Stimulated activated CD4-positive, alpha-beta T cell treated with anti-CD3 and anti-CD28 coated beads, Interleukin-2, amount 100 ng/mL, for 4 hours (primary cell): ENCODE measurements around the gene CGB7.
"Not testable (repeated sequence)": the region's sequence is repeated elsewhere in the genome, so short reads cannot be mapped to it uniquely, and the experiment has no call there.

ENCODE experiments used
- DNase-seq: peaks from one replicate; pipeline ENCODE4 v3.0.0-alpha.2; 2020; ENCODE audit warnings: low read depth

CGB7 gene

GRCh38 chr19:49057636-49058234 is at the start of gene CGB7:
Gene CGB7 (minus strand): TSS chr19:49057749. CDS start chr19:49055375, 2,374 bp downstream.
- DNase-seq, result no peak

- DNase-seq, result peak; percentile 52
Observed at GRCh38 chr19:49106648-49107135, 49.1 kb upstream of the CGB7 start.

- DNase-seq, result no peak
Observed at GRCh38 chr19:49104229-49104864, 46.8 kb upstream of the CGB7 start.

GRCh38 chr19:49103331-49104085 is 46.0 kb upstream of the CGB7 start:
- no peak for DNase-seq

GRCh38 chr19:49102303-49102702 is 44.8 kb upstream of the CGB7 start:
- no peak for DNase-seq

GRCh38 chr19:49101160-49101559 is 43.6 kb upstream of the CGB7 start:
- DNase-seq, result no peak

GRCh38 chr19:49098795-49099194 is 41.2 kb upstream of the CGB7 start:
- no peak for DNase-seq

- DNase-seq, result peak; percentile 57
Observed at GRCh38 chr19:49097453-49098288, 40.1 kb upstream of the CGB7 start.

- DNase-seq, result no peak
Observed at GRCh38 chr19:49094505-49095482, 37.2 kb upstream of the CGB7 start.

- no peak for DNase-seq
Observed at GRCh38 chr19:49092686-49093085, 35.1 kb upstream of the CGB7 start.

- no peak for DNase-seq
Observed at GRCh38 chr19:49091391-49092038, 34.0 kb upstream of the CGB7 start.

GRCh38 chr19:49086296-49086695 is 28.7 kb upstream of the CGB7 start:
- no peak for DNase-seq

- DNase-seq, result no peak
Observed at GRCh38 chr19:49085868-49086232, 28.3 kb upstream of the CGB7 start.

- DNase-seq, result peak; percentile 99
Observed at GRCh38 chr19:49085020-49085867, 27.7 kb upstream of the CGB7 start, which contains the start of gene SNRNP70. Gene SNRNP70 (plus strand): TSS chr19:49085451. CDS start chr19:49086415, 964 bp downstream.

- no peak for DNase-seq
Observed at GRCh38 chr19:49084206-49085019, 26.9 kb upstream of the CGB7 start.

GRCh38 chr19:49081273-49081672 is 23.7 kb upstream of the CGB7 start:
- no peak for DNase-seq

- no peak for DNase-seq
Observed at GRCh38 chr19:49080392-49080791, 22.8 kb upstream of the CGB7 start.

- not testable (repeated sequence) for DNase-seq
Observed at GRCh38 chr19:49074869-49075268, 17.3 kb upstream of the CGB7 start.
